ENCODE data around the gene SKIL. TPM values are rescaled to one million over a fixed set of nuclear protein-coding genes. Genes with fewer than 3 reads are reported as not detected.

Gene SKIL
- total RNA-seq, 1 donor from 2014 or later: 123 TPM

DNA sequence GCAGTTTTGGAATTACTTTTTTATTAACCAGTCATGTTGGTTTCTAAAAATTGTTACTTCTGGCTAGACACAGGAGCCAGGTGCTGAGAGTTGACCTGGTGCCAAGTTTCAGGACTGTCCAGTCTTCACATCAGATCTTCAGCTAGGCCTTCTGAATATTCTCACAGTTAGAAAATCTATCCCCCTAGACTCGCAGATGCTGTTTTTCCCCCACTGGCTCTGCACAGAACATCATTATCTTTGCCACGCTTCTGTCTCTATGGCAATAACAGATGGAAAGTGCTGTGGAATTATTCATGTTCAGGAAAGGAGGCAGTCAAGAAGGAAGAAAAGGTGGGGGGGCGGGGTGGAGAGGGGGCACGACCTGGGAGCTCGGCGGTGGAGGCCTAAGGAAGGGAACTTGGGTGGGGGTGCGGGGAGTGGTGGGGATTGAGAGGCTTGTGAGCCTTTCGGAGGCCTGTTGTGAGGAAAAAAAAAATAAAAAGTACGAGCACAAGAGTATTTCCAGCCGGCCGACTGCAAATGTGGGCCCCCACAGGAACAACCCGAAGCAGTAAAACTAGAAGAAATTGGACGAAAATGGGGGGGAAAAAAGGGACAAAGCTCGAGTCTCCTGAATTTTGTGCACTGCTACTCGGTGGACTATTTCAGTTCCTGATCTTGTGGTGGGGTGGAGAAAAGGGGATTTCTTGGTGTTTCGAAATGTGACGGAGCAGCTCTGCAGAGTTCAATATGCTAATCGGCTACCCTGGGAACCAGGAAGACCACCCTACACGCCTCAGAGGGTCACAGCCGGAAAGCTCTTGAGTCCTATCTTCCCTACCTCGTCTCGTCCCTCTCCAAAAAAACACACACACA lies 1.5 kb upstream of the SKIL start:
- ChIA-PET CTCF (interaction anchor here (1.1 to 3.7 kb wide), 5 partner anchors 13 to 56 kb away, joined by 3 to 25 read pairs (median 5); no protein-coding TSS in a partner anchor), POLR2A (interaction anchor here (0.6 to 4.1 kb wide), 37 partner anchors 8 to 678 kb away, joined by 3 to 45 read pairs (median 6); partner anchors contain the start of genes ACTRT3, GPR160, LRRC34 and LRRIQ4)
- Mint-ChIP-seq H3K4me3 (peak overlapping the region; percentile 88), H3K36me3 (ENCODE audit: low read depth) (peaks cover 24% of the 10 kb centered on the region), H3K4me1 (peaks cover 79% of the 10 kb centered on the region), H3K27ac (peak overlapping the region; percentile 97), H3K9me3 (no peaks in the 10 kb centered on the region), H3K27me3 (no peaks in the 10 kb centered on the region)
- intact Hi-C loops (cut with micrococcal nuclease): loop anchor here (1.0 to 5.0 kb wide), 8 partner anchors 8 to 591 kb away; partner anchors contain the start of genes EIF5A2, LRRC34, LRRIQ4 and TERC
- DNase-seq: no peak
- no peak for TF ChIP-seq CTCF (IDR thresholded peaks at IDR 0.05)
- peak; percentile 23 for ATAC-seq (ENCODE audit: low read depth)

- peak overlapping the region; percentile 97 for H3K27ac Mint-ChIP-seq
- no peaks in the 10 kb centered on the region for H3K27me3 Mint-ChIP-seq
- intact Hi-C loops (cut with micrococcal nuclease): loop anchor here (1.0 to 5.0 kb wide), 10 partner anchors 8 to 592 kb away; partner anchors contain the start of genes EIF5A2, LRRC34, LRRIQ4 and PHC3
- peaks cover 80% of the 10 kb centered on the region for H3K4me1 Mint-ChIP-seq
- H3K36me3 Mint-ChIP-seq (ENCODE audit: low read depth): peaks cover 30% of the 10 kb centered on the region
- DNase-seq (peak; percentile 88), ATAC-seq (ENCODE audit: low read depth) (peak; percentile 59)
- CTCF ChIA-PET: interaction anchor here (1.1 to 3.7 kb wide), 6 partner anchors 13 to 55 kb away, joined by 3 to 25 read pairs (median 4); no protein-coding TSS in a partner anchor
- peaks cover 3% of the 10 kb centered on the region for H3K9me3 Mint-ChIP-seq
- no peak for TF ChIP-seq CTCF (IDR thresholded peaks at IDR 0.05)
- POLR2A ChIA-PET: interaction anchor here (0.5 to 4.1 kb wide), 47 partner anchors 7 to 1748 kb away, joined by 3 to 45 read pairs (median 5); partner anchors contain the start of genes ACTRT3, GPR160, LRRC34 and LRRIQ4
- peak overlapping the region; percentile 88 for H3K4me3 Mint-ChIP-seq
These were observed 829 bp upstream of the SKIL start for GRCh38 chr3:170356596-170357175.

- Mint-ChIP-seq H3K36me3 (ENCODE audit: low read depth) (peaks cover 43% of the 10 kb centered on the region), H3K27ac (peak overlapping the region; percentile 95), H3K4me1 (peaks cover 81% of the 10 kb centered on the region), H3K27me3 (no peaks in the 10 kb centered on the region), H3K4me3 (peak overlapping the region; percentile 89), H3K9me3 (peaks cover 3% of the 10 kb centered on the region)
- intact Hi-C loops (cut with micrococcal nuclease): loop anchor here (1.0 to 5.0 kb wide), 5 partner anchors 9 to 549 kb away; partner anchors contain the start of gene EIF5A2
- peak; percentile 80 for DNase-seq
- ATAC-seq (ENCODE audit: low read depth): peak; percentile 9
- ChIA-PET POLR2A (interaction anchor here (0.6 to 4.1 kb wide), 28 partner anchors 8 to 594 kb away, joined by 3 to 45 read pairs (median 6); partner anchors contain the start of genes ACTRT3, MYNN, PHC3 and RPL22L1), CTCF (interaction anchor here (0.6 to 3.7 kb wide), 6 partner anchors 14 to 581 kb away, joined by 3 to 25 read pairs (median 4); no protein-coding TSS in a partner anchor)
- no peak for TF ChIP-seq CTCF (IDR thresholded peaks at IDR 0.05)
These were observed 811 bp downstream of the SKIL start for GRCh38 chr3:170358042-170359010.

DNA sequence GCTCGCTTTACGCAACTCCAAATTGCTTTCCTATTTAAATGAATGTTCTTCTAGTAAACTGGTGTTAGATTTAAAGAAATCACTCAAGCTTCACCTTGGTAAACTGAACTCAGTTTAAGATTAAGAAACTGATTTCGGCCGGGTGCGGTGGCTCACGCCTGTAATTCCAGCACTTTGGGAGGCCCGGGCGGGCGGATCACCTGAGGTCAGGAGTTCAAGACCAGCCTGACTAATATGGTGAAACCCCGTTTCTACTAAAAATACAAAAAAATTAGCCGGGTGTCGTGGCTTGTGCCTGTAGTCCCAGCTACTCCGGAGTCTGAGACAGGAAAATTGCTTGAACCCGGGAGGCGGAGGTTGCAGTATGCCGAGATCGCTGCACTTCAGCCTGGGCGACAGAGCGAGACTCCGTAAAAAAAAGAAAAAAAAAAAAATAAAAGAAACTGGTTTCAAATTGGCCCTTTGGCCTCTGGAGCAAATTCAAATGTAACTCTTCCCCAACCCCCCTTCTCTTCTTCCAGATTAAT lies 1.7 kb downstream of the SKIL start:
- Mint-ChIP-seq H3K4me1 (peaks cover 81% of the 10 kb centered on the region), H3K9me3 (peaks cover 3% of the 10 kb centered on the region), H3K4me3 (peak overlapping the region; percentile 89), H3K36me3 (ENCODE audit: low read depth) (peaks cover 52% of the 10 kb centered on the region), H3K27me3 (no peaks in the 10 kb centered on the region), H3K27ac (peak overlapping the region; percentile 88)
- ATAC-seq (ENCODE audit: low read depth) (no peak), DNase-seq (no peak)
- POLR2A ChIA-PET: interaction anchor here (0.6 to 4.1 kb wide), 3 partner anchors 7 to 510 kb away, joined by 3 to 45 read pairs (median 11); partner anchors contain the start of gene RPL22L1
- CTCF ChIA-PET: interaction anchor here (0.7 to 3.7 kb wide), 3 partner anchors 51 to 580 kb away, joined by 3 to 25 read pairs (median 4); no protein-coding TSS in a partner anchor
- no peak for TF ChIP-seq CTCF (IDR thresholded peaks at IDR 0.05)
- intact Hi-C loops (cut with micrococcal nuclease): loop anchor here (5.0 kb wide), 1 partner anchor 548 kb away; the partner anchor contains the start of gene EIF5A2
